HG03196 (cell line): ENCODE measurements around the gene GLRX2.

Experiments used
- ATAC-seq: cut with Tn5 transposase; IDR thresholded peaks from one replicate; pipeline ENCODE4 v1.9.1; 2021; ENCODE audit not compliant: unreplicated experiment

The GLRX2 gene

GRCh38 chr1:193113258-193113991 lies 8.2 kb upstream of the GLRX2 start:
- no peak for ATAC-seq

GRCh38 chr1:193111641-193112090 lies 6.5 kb upstream of the GLRX2 start:
- ATAC-seq, result no peak

- ATAC-seq, result no peak
These were observed 5.7 kb upstream of the GLRX2 start for GRCh38 chr1:193110864-193111263.

GRCh38 chr1:193110246-193110645 lies 5.0 kb upstream of the GLRX2 start:
- no peak for ATAC-seq

GRCh38 chr1:193109619-193110018 lies 4.4 kb upstream of the GLRX2 start:
- no peak for ATAC-seq

GRCh38 chr1:193108471-193108870 lies 3.3 kb upstream of the GLRX2 start:
- ATAC-seq, result no peak

GRCh38 chr1:193105821-193106177 lies 585 bp upstream of the GLRX2 start:
- ATAC-seq, result no peak

- peak; percentile 26 for ATAC-seq
These were observed 710 bp downstream of the GLRX2 start for GRCh38 chr1:193104502-193104906.

- ATAC-seq, result no peak
These were observed 1.3 kb downstream of the GLRX2 start for GRCh38 chr1:193103759-193104501.

- no peak for ATAC-seq
These were observed 2.6 kb downstream of the GLRX2 start for GRCh38 chr1:193102662-193103061.

- no peak for ATAC-seq
These were observed 11.1 kb downstream of the GLRX2 start for GRCh38 chr1:193094112-193094511.

- no peak for ATAC-seq
These were observed 14.3 kb downstream of the GLRX2 start for GRCh38 chr1:193090865-193091264.

GRCh38 chr1:193087893-193088292 lies 17.3 kb downstream of the GLRX2 start:
- ATAC-seq, result no peak

- ATAC-seq, result no peak
These were observed 18.9 kb downstream of the GLRX2 start for GRCh38 chr1:193086342-193086741.

- ATAC-seq, result no peak
These were observed 20.0 kb downstream of the GLRX2 start for GRCh38 chr1:193085263-193085662.

GRCh38 chr1:193083365-193084088 lies 21.7 kb downstream of the GLRX2 start:
- ATAC-seq, result peak; percentile 89

- ATAC-seq, result no peak
These were observed 26.0 kb downstream of the GLRX2 start for GRCh38 chr1:193079187-193079586.

GRCh38 chr1:193077991-193078390 lies 27.2 kb downstream of the GLRX2 start:
- no peak for ATAC-seq

GRCh38 chr1:193070942-193071341 lies 34.3 kb downstream of the GLRX2 start:
- ATAC-seq, result peak; percentile 49

- peak; percentile 36 for ATAC-seq
These were observed 34.8 kb downstream of the GLRX2 start for GRCh38 chr1:193070386-193070753.

- no peak for ATAC-seq
These were observed 35.3 kb downstream of the GLRX2 start for GRCh38 chr1:193069748-193070385.
